ENCODE results near the gene MRC2. TPM values are rescaled to one million over a fixed set of nuclear protein-coding genes. Genes with fewer than 3 reads are reported as not detected.
A peak's percentile ranks its signal among the peaks of the same experiment; 100 is the strongest.

The MRC2 gene
- total RNA-seq, 4 donors from 2014 or later, result 7.9 to 47.2 (median 14.5) TPM

DNA sequence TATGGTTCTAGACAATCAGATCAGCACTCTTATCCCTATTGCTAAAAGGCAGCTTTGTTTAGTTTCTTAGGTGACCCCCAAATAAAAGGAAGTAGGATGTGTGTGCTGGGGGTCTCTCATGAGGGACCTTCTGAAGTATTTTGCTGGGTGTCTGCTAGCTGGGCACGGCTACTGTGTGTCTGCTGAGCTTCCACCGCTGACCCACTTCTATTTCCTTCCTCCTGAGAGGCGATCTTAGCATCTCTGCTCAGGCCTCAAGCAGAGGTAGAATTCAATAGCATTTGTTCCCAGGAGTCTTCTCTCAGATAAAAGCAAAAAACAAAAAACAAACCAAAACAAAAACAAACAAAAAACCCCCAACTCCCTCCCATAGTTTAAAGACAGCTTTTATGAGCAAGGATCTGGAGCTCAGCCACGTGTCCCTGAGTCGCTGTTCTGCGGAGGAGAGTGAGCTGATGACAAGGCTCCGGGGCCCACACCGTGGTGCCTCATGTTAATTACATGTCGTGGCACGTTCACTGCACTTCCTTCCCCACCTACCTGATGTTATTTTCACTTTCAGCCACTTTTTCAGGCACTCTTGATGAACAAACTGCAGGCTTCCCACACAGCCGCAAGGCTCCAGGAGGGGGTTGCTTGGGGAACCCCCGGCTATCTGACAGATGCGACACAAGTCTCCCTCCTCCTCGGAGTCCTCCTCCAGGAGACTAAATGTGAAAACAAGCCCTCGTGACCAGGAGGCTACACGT lies 97.1 kb downstream of the MRC2 start:
- peak; percentile 34 for DNase-seq
- in situ Hi-C loops (cut with MboI; ENCODE audit: low pct_ligation_motif_present in 1 of 4, low pct_unique_long_range_greater_than_20kb in 1 of 4, low sequenced_read_pairs in 3 of 4) (loop anchor here in 2 of 4 donors (25.0 kb wide), 1 partner anchor 688 kb away; no protein-coding TSS in a partner anchor), intact Hi-C loops (cut with DNase I; ENCODE audit: low total_unique reads) (no loop called here)
- TF ChIP-seq POLR2A (IDR thresholded peaks at IDR 0.05) (no peak), POLR2AphosphoS5 (IDR thresholded peaks at IDR 0.05) (no peak), EP300 (IDR thresholded peaks at IDR 0.05; ENCODE audit: low read depth) (no peak)
- TF ChIP-seq, protein P1, sequence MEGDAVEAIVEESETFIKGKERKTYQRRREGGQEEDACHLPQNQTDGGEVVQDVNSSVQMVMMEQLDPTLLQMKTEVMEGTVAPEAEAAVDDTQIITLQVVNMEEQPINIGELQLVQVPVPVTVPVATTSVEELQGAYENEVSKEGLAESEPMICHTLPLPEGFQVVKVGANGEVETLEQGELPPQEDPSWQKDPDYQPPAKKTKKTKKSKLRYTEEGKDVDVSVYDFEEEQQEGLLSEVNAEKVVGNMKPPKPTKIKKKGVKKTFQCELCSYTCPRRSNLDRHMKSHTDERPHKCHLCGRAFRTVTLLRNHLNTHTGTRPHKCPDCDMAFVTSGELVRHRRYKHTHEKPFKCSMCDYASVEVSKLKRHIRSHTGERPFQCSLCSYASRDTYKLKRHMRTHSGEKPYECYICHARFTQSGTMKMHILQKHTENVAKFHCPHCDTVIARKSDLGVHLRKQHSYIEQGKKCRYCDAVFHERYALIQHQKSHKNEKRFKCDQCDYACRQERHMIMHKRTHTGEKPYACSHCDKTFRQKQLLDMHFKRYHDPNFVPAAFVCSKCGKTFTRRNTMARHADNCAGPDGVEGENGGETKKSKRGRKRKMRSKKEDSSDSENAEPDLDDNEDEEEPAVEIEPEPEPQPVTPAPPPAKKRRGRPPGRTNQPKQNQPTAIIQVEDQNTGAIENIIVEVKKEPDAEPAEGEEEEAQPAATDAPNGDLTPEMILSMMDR (IDR thresholded peaks at IDR 0.05), result no peak
- Histone ChIP-seq H3K27ac (peak overlapping the region in 2 of 4 donors; percentile 2 to 22), H3K9me3 (no peaks in the 10 kb centered on the region), H3K4me1 (peaks cover 0 to 11% (median 5%) of the 10 kb centered on the region in 4 donors), H3K27me3 (peaks cover 9% of the 10 kb centered on the region), H3K36me3 (no peaks in the 10 kb centered on the region), H3K4me3 (no peak overlapping the region)
- WGBS, 2 donors (ENCODE audit: low coverage in 1 of 2), result 39 to 46% methylated on average over 9 to 16 of the region's 16 CpGs

DNA sequence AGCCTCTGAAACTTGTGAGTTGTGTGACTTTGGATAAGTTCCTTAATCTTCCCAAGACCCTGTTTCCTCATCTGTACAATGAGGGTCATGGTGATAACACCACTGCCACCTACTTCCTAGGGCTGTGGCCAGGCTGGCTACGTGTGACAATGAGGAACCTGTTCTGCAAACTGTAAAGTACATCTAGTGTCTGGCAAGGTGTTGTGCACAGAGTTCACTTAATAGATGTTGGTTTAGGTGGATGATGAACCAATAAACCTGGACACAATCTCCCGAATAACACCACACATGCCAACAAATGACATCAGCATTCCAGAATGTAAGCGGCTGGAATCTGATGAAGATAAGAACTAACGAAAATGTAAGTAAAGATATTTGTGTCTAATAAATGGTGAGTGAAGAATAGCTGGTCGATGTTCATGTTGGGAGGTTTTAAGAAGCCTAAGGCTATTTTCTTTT lies 98.3 kb downstream of the MRC2 start:
- intact Hi-C loops (cut with DNase I; ENCODE audit: low total_unique reads), result no loop called here
- Histone ChIP-seq H3K27me3 (peaks cover 15% of the 10 kb centered on the region), H3K4me1 (peaks cover 0 to 11% (median 5%) of the 10 kb centered on the region in 4 donors), H3K36me3 (no peaks in the 10 kb centered on the region), H3K9me3 (no peaks in the 10 kb centered on the region), H3K27ac (no peak overlapping the region), H3K4me3 (no peak overlapping the region)
- in situ Hi-C loops (cut with MboI; ENCODE audit: low pct_ligation_motif_present in 1 of 4, low pct_unique_long_range_greater_than_20kb in 1 of 4, low sequenced_read_pairs in 3 of 4), result no loop called here
- 44 to 47% methylated on average over 4 to 5 of the region's 5 CpGs for WGBS, 2 donors (ENCODE audit: low coverage in 1 of 2)
- no peak for TF ChIP-seq POLR2A (IDR thresholded peaks at IDR 0.05)
- TF ChIP-seq, protein P1 (IDR thresholded peaks at IDR 0.05), result no peak
- TF ChIP-seq POLR2AphosphoS5 (IDR thresholded peaks at IDR 0.05), result no peak
- TF ChIP-seq EP300 (IDR thresholded peaks at IDR 0.05; ENCODE audit: low read depth), result no peak
- no peak for DNase-seq

- WGBS, 2 donors (ENCODE audit: low coverage in 1 of 2), result 69 to 76% methylated on average over 6 of the region's 6 CpGs
- in situ Hi-C loops (cut with MboI; ENCODE audit: low pct_ligation_motif_present in 1 of 4, low pct_unique_long_range_greater_than_20kb in 1 of 4, low sequenced_read_pairs in 3 of 4), result no loop called here
- Histone ChIP-seq H3K9me3 (no peaks in the 10 kb centered on the region), H3K27me3 (peaks cover 9% of the 10 kb centered on the region), H3K4me3 (no peak overlapping the region), H3K27ac (no peak overlapping the region), H3K4me1 (peaks cover 0 to 11% (median 5%) of the 10 kb centered on the region in 4 donors), H3K36me3 (no peaks in the 10 kb centered on the region)
- intact Hi-C loops (cut with DNase I; ENCODE audit: low total_unique reads), result no loop called here
- no peak for TF ChIP-seq POLR2A (IDR thresholded peaks at IDR 0.05)
- TF ChIP-seq EP300 (IDR thresholded peaks at IDR 0.05; ENCODE audit: low read depth), result no peak
- TF ChIP-seq, protein P1 (IDR thresholded peaks at IDR 0.05), result no peak
- TF ChIP-seq POLR2AphosphoS5 (IDR thresholded peaks at IDR 0.05), result no peak
- no peak for DNase-seq
Observed at GRCh38 chr17:62727916-62728672, 100.6 kb downstream of the MRC2 start.

- WGBS, 2 donors (ENCODE audit: low coverage in 1 of 2), result 80 to 90% methylated on average over 4 to 5 of the region's 5 CpGs
- intact Hi-C loops (cut with DNase I; ENCODE audit: low total_unique reads), result no loop called here
- DNase-seq, result no peak
- no peaks in the 10 kb centered on the region for H3K36me3 ChIP-seq
- in situ Hi-C loops (cut with MboI; ENCODE audit: low pct_ligation_motif_present in 1 of 4, low pct_unique_long_range_greater_than_20kb in 1 of 4, low sequenced_read_pairs in 3 of 4), result no loop called here
- no peaks in the 10 kb centered on the region for H3K9me3 ChIP-seq
- H3K27ac ChIP-seq, result no peak overlapping the region
- no peaks in the 10 kb centered on the region for H3K4me1 ChIP-seq
- H3K27me3 ChIP-seq, result peaks cover 7% of the 10 kb centered on the region
- TF ChIP-seq, protein P1 (IDR thresholded peaks at IDR 0.05), result no peak
- TF ChIP-seq POLR2AphosphoS5 (IDR thresholded peaks at IDR 0.05) (no peak), POLR2A (IDR thresholded peaks at IDR 0.05) (no peak), EP300 (IDR thresholded peaks at IDR 0.05; ENCODE audit: low read depth) (no peak)
- no peak overlapping the region for H3K4me3 ChIP-seq
Observed at GRCh38 chr17:62732125-62732524, 104.7 kb downstream of the MRC2 start.
